IPS DF 6.9 (cell line): ENCODE measurements around the gene TNFRSF18.

Experiments
- DNase-seq: peaks from one replicate; pipeline ENCODE4 v3.0.0-alpha.2; 2013; ENCODE audit warnings: low read depth, low spot score
- H3K27ac ChIP-seq: one replicate; pipeline ENCODE4 v1.5.1; 2013; ENCODE audit warnings: low read length, control low read depth
- H3K27me3 ChIP-seq: 2 replicates; pipeline ENCODE4 v1.6.1; 2013; ENCODE audit warnings: mild to moderate bottlenecking, low read length; ENCODE audit not compliant: control insufficient read depth, insufficient read depth
- H3K36me3 ChIP-seq: 2 replicates; pipeline ENCODE4 v1.6.1; 2013; ENCODE audit warnings: low read length; ENCODE audit not compliant: control insufficient read depth, insufficient read depth
- H3K4me1 ChIP-seq: 2 replicates; pipeline ENCODE4 v1.6.1; 2013; ENCODE audit warnings: low read length; ENCODE audit not compliant: control insufficient read depth, insufficient read depth
- H3K4me3 ChIP-seq: 2 replicates; pipeline ENCODE4 v1.5.1; 2013; ENCODE audit warnings: mild to moderate bottlenecking, low read length
- H3K9me3 ChIP-seq: 2 replicates; pipeline ENCODE4 v1.6.1; 2013; ENCODE audit warnings: low read length, inconsistent platforms; ENCODE audit not compliant: control insufficient read depth, insufficient read depth
- WGBS: extraction: QIAGEN DNeasy Blood & Tissue Kit; methylation state at CpG from one replicate; pipeline ENCODE4 v1.1.7; 2013; ENCODE audit warnings: mixed read lengths, missing lambda C conversion rate; ENCODE audit not compliant: insufficient read length, insufficient coverage; 5-methylcytosine and 5-hydroxymethylcytosine counted together

The TNFRSF18 gene

DNA sequence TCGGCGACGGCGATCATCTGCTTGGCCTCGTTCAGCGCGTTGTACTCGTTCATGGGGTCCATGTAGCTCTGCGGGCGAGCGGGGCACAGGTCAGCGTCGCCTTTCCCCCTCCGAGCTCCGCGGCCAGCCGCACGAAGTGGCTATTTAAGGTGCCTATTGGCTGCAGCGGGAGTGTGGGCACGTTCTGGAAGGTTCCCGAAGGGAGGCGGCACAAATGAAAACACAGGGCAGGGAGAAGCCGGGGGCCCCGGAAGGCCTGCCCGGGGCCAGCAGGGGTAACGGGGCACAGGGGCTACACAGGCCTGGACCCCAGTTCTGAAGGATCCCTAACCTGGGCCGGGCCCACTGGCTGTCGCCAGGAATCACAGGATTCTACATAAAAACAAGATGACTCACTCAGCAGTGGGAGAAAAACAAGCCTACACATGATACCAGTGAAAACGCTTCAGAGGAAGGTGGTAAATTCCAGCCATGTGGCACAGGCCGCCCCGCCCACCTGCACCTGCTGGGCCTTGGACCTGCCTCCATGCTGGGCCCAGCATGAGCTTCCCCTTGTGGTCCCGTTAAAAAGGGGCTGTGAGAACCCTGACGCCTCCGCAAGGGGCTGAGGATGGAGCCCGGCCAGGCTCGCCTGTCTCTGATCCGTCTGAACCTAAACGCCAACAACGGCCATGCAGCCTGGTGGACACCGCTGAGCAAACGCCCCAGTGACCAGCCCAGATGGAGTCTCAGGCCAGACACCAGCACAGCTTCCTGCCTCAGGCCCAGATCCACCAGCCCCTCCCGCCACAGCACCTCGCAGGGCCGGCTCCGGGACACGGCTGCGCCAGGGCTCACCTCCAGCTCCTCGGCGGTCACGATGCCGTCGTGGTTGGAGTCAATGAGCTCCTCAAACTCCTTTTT is 11.5 kb upstream of the TNFRSF18 start:
- no CpG with 5 or more reads among the region's 52 CpGs for WGBS
- DNase-seq = no peak
- Histone ChIP-seq H3K9me3 (no peaks in the 10 kb centered on the region), H3K27ac (no peak overlapping the region), H3K4me3 (no peak overlapping the region), H3K36me3 (peaks cover 14% of the 10 kb centered on the region), H3K4me1 (no peaks in the 10 kb centered on the region), H3K27me3 (no peaks in the 10 kb centered on the region)

DNA sequence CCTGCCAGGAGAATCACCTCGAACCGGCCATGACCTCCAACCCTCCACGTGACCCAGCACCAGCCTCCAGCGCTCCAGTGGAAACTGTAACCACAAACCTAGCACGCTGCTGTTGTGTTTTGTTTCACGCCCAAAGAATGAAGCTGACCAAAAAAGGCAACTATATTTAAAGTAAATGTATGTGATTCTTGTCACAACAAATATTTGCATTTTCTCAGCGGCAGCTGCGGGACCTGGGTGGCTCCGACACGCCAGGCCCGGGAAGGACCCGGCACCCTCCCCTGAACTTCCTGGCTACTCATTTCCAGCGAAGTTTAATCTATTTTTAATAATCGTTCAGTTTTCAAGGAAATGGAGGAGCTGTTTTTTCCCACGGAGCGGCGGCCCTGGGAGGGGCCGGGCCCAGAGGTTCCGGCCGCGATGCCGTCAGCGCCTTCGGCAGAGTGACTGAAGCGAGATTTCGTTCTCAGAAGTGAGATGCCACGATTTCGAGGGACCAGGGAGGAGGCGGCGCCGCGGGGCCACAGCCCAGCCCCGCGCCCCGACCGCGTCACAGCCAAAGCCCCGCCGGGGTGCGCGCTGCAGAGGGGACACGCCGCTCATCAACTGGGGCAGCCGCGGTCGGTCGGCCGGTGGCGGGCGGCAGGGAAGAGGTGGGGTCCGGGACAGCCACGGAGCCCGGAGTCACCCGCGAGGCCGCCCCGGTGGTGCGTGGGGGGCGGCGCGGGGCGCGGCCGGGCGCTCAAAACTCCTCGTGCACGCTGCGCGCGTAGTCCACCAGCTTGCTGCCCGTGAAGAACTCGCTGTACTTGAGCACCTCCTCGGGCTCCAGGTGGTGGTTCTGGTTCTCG is 10.6 kb upstream of the TNFRSF18 start:
- Histone ChIP-seq H3K4me3 (no peak overlapping the region), H3K36me3 (peaks cover 11% of the 10 kb centered on the region), H3K27ac (no peak overlapping the region), H3K9me3 (no peaks in the 10 kb centered on the region), H3K4me1 (no peaks in the 10 kb centered on the region), H3K27me3 (no peaks in the 10 kb centered on the region)
- no CpG with 5 or more reads among the region's 74 CpGs for WGBS
- no peak for DNase-seq

DNA sequence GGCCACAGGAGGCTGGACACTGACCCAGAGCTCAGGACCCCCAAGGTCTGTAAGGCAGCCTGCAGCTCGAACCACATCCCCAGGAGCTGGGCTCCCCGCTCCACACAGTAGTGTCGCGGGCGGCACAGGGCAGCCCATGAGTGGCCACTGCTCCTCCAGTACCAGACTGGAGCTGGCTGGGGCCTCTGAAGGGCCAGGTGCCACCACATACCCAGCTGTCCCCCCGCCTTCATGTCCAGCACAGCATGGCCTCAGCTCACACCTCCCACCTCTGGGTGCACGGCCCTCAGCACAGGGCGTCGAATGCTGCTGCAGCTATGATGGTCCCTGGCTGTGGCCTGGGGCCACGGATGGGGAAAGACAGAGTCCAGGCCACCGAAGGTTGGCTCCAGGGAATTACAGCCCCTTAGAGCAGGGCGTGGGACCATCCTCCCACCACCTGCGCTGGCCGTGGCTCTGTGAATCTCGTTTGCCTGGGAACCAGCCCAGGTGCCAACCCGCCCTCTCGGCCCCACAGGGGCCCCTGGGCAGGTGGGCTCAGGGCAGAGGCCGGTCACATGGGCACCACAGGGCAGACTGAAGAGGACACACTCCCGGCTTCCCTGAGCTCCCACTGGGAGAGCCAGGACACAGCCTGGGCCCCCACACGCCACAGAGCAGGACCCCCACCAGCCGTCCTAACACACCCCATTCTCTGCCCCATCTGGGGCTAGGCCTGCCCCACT is 9.7 kb upstream of the TNFRSF18 start:
- Histone ChIP-seq H3K4me1 (no peaks in the 10 kb centered on the region), H3K27ac (no peak overlapping the region), H3K9me3 (no peaks in the 10 kb centered on the region), H3K27me3 (no peaks in the 10 kb centered on the region), H3K4me3 (no peak overlapping the region), H3K36me3 (peaks cover 11% of the 10 kb centered on the region)
- no CpG with 5 or more reads among the region's 21 CpGs for WGBS
- no peak for DNase-seq

DNA sequence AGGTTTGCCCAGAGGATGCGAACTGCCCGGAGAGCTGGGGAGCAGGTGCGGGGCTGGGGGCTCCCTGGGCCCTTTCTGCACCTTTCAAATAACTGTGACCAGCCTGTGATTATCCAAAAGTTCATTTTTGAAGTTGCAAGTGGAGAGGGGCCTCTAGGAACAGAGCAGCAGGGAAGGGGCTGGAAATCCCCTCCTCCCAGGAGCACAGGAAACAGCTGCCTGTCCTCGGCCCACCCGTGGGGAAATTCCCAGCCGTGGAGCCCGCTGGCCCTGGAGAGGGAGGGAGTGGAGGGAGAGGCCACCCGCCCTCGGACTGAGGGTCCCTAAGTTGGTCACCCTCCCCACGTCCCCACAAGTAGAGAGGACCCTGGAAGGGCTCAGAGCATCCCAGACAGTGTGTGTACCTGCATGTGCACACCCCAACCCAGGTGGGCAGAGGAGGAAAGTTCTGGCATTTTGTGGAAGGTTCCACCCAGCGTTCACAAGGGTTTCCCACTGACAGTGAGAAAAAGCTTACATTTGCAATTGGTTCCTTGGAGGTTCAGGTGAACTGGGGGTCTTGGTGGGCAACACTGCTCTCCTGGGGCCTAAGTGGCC is 8.8 kb upstream of the TNFRSF18 start:
- Histone ChIP-seq H3K36me3 (peaks cover 7% of the 10 kb centered on the region), H3K9me3 (no peaks in the 10 kb centered on the region), H3K4me1 (no peaks in the 10 kb centered on the region), H3K27ac (no peak overlapping the region), H3K27me3 (no peaks in the 10 kb centered on the region), H3K4me3 (no peak overlapping the region)
- no CpG with 5 or more reads among the region's 11 CpGs for WGBS
- no peak for DNase-seq

- Histone ChIP-seq H3K4me3 (no peak within 1 kb of the TSS; the same call in 1 of the 2 replicates), H3K27ac (no peak within 1 kb of the TSS), H3K9me3 (no peaks in the 10 kb centered on the region), H3K36me3 (peaks cover 5% of the 10 kb centered on the region), H3K27me3 (no peaks in the 10 kb centered on the region), H3K4me1 (no peaks in the 10 kb centered on the region)
- no peak for DNase-seq
- no CpG with 5 or more reads among the region's 56 CpGs for WGBS
These were observed 7.2 kb upstream of the TNFRSF18 start, which contains the start of gene TNFRSF4 for GRCh38 chr1:1213345-1214265. TSS of gene TNFRSF4 (minus strand) at chr1:1214153. CDS start at chr1:1214127, 26 bp downstream.

- no CpG with 5 or more reads among the region's 24 CpGs for WGBS
- DNase-seq = no peak
- Histone ChIP-seq H3K27ac (no peak overlapping the region), H3K27me3 (no peaks in the 10 kb centered on the region), H3K9me3 (no peaks in the 10 kb centered on the region), H3K36me3 (no peaks in the 10 kb centered on the region; the same call in 1 of the 2 replicates), H3K4me1 (no peaks in the 10 kb centered on the region; the same call in 1 of the 2 replicates), H3K4me3 (no peak overlapping the region; the same call in 1 of the 2 replicates)
These were observed 6.5 kb upstream of the TNFRSF18 start for GRCh38 chr1:1212780-1213344.

DNA sequence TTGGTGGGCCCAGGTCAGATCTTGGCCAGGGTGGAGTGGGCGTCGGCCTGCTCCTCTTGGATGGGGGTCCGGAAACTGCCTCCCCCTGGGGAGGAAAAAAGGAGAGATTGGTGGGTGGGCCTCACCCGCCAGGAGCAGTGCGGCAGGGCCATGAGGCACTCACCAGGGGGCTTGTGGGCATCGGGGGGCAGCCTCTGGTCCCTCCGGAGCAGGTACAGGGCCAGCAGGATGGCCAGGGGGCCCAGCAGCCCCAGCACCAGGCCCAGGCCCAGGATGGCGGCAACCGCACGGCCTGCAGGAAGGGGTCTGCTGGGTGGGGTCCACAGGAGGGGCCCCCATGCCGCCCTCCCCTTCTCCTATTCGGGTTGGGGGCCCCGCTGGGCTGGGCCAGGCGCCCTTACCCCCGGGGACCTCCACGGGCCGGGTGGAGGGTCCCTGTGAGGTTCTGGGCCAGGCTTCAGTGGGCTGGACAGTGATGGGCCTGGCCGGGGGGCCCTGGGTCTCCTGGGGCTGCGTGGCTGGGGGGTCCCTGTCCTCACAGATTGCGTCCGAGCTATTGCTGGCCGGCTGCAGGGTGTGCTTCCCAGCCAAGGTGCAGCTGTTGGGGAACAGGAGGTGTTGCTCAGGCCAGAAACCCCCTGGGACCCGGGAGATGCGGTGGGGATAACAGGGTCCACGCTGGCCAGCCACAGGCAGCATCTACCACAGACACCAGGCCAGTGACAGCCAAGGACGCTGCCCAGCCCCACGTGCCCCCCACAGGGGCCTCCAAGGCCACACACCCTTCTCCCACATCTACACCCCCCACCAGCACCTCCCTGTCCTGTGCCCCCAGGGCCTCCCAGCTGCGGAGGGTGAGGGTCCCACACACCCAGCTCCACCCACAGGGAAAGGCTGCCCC is 5.4 kb upstream of the TNFRSF18 start:
- H3K4me3 ChIP-seq = no peak overlapping the region; the same call in 1 of the 2 replicates
- no peak for DNase-seq
- H3K4me1 ChIP-seq = peaks cover 1% of the 10 kb centered on the region; the same call in 1 of the 2 replicates
- WGBS = no CpG with 5 or more reads among the region's 28 CpGs
- no peaks in the 10 kb centered on the region for H3K27me3 ChIP-seq
- no peak overlapping the region for H3K27ac ChIP-seq
- no peaks in the 10 kb centered on the region; the same call in 1 of the 2 replicates for H3K36me3 ChIP-seq
- H3K9me3 ChIP-seq = no peaks in the 10 kb centered on the region

DNA sequence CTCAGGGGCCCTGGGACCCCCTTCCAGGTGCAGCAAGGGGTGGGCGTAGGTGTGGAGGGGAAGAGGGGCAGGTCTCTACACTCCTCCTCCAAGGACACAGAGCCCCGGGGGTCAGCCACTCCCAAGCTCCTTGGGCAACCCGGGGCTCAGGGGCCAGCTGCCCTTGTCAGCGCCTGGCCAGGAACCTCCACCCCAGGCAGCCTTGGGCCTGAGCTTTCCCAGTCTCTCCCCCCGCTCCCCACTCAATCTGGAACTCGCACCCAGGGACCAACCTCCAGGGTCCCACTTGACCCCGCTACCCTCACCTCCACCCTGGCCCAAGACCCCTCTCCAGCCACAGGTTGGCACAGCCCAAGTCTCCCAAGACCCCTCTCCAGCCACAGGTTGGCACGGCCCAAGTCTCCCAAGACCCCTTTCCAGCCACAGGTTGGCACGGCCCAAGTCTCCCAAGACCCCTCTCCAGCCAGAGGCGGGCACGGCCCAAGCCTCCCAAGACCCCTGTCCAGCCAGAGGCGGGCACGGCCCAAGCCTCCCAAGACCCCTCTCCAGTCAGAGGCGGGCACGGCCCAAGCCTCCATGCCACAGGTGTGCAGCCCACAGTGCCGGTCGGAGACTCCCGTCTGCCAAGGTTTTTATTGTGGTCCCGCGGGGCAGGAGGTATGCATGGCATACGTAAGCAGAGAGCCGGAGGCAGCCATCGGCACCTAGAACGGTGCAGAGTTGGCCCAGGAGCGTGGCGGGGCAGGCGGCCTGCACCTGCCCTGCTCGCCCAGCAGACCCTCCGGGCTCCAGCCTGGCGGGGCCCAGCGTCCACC is 4.5 kb upstream of the TNFRSF18 start:
- Histone ChIP-seq H3K36me3 (no peaks in the 10 kb centered on the region; the same call in 1 of the 2 replicates), H3K27me3 (no peaks in the 10 kb centered on the region; the same call in 1 of the 2 replicates), H3K4me1 (peaks cover 4% of the 10 kb centered on the region), H3K27ac (no peak overlapping the region), H3K9me3 (no peaks in the 10 kb centered on the region), H3K4me3 (no peak overlapping the region)
- no CpG with 5 or more reads among the region's 31 CpGs for WGBS
- no peak for DNase-seq
